Prostate gland (tissue), 2 donors: ENCODE measurements around the gene SDC3.

Source experiments
- CTCF ChIP-seq, 4 experiments: fragments of 200-600 bp in 2 of 4; fragments of 450-650 bp in 2 of 4; sonication (generic) in 2 of 4; IDR thresholded peaks; 1 replicate in 3 of 4; 2 replicates in 1 of 4; pipeline ENCODE4 v1.5.1; 2016 to 2019; ENCODE audit warnings: antibody characterized with exemption in 4 of 4, mild to moderate bottlenecking in 2 of 4, moderate library complexity in 2 of 4
- POLR2A ChIP-seq: fragments of 450-650 bp; IDR thresholded peaks from one replicate; pipeline ENCODE4 v1.6.1; 2016; ENCODE audit warnings: antibody characterized with exemption, mild to moderate bottlenecking
- POLR2AphosphoS5 ChIP-seq: sonication (generic); formaldehyde crosslinking; IDR thresholded peaks from one replicate; pipeline ENCODE4 v1.6.1; 2017; ENCODE audit warnings: antibody characterized with exemption

- TF ChIP-seq POLR2AphosphoS5 (no peak), CTCF (IDR thresholded peaks at IDR 0.05) (no peak), POLR2A (no peak)
Measured at GRCh38 chr1:30844631-30845030, 63.9 kb downstream of the SDC3 start.
